GM21390 (cell line): ENCODE results near the gene ARF6.

Experiments
- ATAC-seq: cut with Tn5 transposase; IDR thresholded peaks from one replicate; pipeline ENCODE4 v1.9.1; 2021; ENCODE audit not compliant: unreplicated experiment

Gene ARF6

DNA sequence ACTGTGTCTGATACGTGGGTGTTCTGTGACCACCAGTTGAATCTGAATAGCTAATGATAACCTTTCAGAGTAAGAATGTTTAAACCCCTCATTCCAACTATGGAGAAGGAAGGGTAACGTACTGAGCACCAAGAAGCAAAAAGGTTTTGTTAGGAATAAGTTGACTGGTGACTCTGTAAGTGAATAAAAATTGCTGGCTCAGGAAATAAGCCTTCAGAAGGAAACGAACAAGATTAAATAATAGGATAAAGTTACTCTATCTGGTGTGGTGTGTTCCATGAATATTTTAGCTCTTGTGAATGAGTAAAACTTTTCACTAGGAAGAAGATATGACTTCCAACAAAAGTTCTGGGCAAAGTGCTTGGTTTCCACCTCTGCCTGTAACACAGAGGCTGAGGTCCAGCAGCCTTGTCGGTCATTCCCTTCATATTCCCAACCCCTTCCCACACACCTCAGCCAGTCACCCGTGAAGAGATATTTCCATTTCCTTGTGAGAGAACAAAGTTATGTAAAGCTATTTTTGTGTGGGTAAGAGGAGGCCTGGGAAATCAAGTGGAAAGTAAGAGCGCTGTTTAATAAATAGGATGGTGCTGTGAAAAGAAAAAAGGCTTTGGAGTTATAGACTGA lies 47.1 kb downstream of the ARF6 start:
- ATAC-seq = no peak

DNA sequence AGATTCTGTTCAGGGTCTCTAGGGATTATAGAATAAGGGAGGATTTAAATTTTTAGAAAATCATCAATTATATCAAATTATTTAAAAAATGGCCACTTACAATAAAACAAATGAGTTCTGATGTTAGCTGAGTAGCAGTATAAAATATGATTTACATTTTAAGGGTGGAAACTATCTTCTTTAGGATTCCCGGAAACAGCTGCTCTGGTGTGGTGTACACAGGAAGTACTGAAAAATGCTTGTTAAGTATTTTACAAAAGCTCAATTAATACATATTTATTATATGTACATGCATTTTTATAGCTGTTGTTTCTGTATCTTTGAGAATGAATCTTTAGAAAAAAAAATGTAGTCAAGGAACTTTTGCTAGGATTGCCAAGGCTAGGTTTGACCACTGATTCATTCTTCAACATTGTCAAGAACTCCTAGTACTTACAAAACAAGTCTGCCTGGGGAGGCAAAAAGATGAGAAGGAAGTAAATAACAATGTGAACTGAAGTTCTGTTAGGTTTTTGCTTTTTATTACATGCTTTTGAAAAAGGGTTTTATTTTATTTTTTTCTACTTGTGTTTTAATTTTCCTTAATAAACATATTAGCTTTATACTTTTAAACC lies 48.0 kb downstream of the ARF6 start:
- no peak for ATAC-seq

DNA sequence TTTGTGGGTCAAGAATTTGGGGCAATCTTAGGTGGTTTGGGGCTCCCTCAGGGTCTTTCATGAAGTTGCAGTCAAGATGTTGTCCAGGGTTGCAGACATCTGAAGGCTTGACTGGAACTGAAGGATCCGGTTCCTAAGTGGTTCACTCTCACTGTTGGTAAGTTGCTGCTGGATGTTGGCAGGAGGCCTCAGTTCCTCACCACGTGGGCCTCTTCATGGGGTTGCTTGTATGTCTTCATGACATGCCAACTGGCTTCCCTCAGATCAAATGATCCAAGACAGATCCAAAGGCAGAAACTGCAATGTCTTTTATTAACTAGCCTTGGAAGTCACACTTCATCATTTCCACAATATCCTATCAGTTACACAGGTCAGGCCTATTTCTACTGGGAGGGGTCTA lies 49.2 kb downstream of the ARF6 start:
- no peak for ATAC-seq

DNA sequence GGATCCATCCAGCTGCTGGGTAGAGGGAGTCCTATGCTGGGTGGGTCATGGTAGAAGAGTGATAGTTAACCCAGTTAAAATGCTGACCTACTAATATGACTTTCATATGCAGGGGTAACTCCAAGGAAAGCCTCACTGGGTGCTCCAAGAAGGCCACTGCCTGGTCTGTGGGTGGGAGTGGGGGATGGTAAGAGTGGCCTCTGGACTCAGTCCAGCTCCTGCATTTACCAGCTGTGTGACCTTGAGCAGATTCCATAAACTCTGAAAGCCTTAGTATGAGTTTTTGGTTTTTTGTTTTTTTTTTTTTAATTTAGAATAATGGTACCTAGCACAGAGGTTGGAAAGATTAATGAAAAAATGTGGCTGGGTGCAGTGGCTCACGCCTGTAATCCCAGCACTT lies 51.6 kb downstream of the ARF6 start:
- ATAC-seq = no peak

DNA sequence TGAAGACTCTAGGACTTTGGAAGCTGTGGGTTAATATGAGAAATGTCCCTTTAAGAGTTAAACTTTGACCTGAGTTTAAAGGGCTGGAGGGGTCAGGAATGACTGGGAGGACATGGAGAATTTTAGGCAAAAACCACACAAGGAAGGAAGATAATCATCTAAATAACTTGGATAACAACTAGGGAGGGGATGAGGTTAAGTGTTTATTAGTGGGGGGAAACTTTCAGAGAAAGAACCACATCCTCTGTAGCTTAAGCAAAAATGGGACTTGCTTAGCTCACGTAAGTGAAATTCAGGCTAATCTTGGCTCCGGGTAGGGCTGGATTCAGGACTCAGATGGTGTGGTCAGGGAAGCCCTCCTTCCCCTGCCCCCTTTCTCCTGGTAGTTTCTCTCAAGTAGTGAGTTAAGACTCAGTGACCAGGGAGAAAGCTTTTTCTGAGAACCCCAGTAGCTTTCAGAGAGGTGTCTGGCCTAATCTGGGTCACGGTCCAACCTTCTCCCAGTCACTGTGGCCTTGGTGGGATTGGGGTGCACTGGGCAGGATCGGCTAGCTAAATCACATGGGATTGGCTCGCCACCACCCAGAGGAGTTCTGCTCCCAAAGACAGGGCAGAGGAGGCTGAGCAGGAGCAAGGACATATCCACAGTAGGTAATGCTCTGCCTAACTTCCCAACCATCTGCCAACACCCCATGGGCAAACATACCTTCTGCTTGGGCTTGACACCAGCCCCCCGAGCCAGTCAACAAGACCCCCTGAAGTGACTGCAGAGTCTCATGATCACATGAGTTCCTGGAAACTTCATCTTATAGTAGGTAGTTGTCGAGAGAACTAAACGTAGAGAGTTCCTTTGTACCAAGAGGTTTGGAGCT lies 52.8 kb downstream of the ARF6 start:
- ATAC-seq = no peak
